NCI-H187 treated with DMSO at 0.1 percent for 48 hours (cell line): Measurements from ENCODE around the gene BEND7.
"Not testable (repeated sequence)": the region's sequence is repeated elsewhere in the genome, so short reads cannot be mapped to it uniquely, and the experiment has no call there.

Experiments
- DNase-seq: peaks from one replicate; lab custom pipeline; 2025; lab: John Stamatoyannopoulos, UW

BEND7 gene, protein sequence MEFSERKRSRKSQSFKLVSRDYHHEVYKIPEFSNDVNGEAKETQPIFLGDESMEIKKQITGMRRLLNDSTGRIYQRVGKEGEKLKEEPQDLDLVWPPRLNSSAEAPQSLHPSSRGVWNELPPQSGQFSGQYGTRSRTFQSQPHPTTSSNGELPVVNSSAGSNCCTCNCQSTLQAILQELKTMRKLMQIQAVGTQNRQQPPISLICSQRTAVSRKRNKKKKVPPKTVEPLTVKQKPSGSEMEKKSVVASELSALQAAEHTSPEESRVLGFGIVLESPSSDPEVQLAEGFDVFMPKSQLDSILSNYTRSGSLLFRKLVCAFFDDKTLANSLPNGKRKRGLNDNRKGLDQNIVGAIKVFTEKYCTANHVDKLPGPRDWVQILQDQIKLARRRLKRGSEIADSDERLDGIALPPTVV

DNA sequence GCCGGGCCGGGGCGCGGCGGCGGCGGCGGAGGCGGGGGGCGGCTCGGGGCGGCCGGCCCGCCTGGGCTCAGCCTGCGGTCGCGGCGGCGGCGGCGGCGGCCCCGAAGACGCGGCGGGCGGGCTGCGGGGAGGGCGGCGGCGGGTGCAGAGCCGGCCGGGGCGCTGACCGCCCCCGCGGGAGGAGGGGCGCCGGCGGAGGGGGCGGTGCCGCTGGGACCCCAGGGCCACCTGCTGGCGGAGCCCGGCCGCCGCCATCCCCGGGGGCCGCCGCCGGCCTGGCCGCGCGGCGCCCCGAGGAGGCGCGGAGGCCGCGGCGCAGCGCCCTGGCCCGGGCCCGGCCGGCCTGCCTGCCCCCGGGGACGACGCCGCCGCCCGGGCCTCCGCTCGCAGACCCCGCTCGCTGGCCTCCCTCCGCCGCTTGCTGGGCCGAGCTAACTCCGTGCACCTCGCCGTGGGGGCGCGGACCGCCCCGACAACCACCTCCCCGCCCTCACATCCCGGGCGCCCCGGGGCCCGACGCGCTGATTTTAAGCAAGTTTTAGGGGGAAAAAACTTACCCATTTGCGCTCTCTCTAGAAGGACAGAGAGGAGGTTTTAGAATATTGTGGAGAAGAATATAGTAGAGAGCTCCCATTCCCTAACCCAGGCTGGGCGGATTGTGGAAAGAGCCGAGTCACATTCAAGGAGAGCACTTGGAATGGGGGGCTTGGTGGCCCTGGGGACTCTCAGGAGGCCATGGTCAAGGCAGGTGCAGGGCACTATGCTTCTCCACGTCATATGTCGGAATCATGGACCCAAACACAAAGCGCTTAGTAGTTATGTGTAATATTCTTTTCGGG lies at the start of gene BEND7:
BEND7 (minus strand) TSS at position 140 of the 839 bp plus-strand sequence. CDS start 481 bp downstream, outside the sequence.
- no peak for DNase-seq

- DNase-seq: no peak
Observed at GRCh38 chr10:13573960-13574359, 45.1 kb upstream of the BEND7 start.

GRCh38 chr10:13571541-13571940 lies 42.7 kb upstream of the BEND7 start:
- no peak for DNase-seq

DNA sequence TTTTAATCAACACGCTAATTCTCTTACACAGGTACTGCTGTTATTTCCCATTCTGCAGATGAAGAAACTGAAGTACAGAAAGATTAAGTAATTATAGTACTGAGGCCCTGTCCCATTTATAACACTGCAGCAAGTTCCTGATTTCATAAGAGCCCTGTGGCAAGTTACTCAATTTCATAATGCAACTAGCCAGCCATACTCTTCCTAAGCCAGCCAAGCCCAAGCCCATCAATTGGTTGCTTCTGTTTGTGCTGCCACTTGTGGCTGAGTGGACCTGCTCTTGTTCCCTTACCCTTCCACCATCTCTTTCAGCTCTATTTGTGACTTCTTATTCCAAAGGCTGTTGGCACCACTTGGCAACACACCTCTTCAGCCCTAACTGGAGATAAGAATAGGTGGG lies 38.2 kb upstream of the BEND7 start:
- DNase-seq: no peak

GRCh38 chr10:13564576-13564975 lies 35.8 kb upstream of the BEND7 start:
- DNase-seq: no peak

DNA sequence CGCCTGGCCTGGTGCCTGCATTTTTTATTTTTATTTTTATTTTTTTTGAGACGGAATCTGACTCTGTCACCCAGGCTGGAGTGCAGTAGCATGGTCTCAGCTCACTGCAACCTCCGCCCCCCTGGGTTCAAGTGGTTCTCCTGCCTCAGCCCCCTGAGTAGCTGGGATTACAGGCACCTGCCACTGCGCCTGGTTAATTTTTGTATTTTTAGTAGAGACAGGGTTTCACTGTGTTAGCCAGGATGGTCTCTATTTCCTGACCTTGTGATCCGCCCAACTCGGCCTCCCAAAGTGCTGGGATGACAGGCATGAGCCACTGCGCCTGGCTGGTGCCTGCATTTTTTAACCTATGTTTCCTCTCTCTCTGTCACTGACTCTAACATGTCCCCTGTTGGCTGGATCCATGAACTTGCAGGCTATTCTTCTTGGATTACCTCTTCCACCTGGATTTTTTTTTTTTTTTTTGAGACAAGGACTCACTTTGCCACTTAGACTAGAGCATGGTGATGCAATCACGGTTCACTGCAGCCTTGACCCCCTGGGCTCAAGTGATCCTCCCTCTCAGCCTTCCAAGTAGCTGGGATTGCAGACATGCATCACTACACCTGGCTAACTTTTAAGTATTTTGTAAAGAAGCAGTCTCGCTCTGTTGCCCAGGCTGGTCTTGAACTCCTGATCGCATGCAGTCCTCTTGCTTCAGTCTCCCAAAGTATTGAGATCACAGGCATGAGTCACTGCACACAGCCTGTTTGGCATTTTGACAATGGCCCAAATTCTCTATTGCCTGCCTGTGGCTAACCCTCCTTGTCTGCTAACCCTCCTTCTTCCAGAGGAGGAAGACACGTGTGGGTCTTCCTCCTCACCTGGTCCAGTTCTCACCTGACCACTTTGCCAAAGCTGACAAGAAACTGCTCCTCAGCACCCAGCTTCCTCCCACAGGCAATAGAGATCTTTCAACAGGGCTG lies 34.9 kb upstream of the BEND7 start:
- peak; percentile 34 for DNase-seq

GRCh38 chr10:13560597-13560996 lies 31.8 kb upstream of the BEND7 start:
- DNase-seq: no peak

GRCh38 chr10:13559124-13559700 lies 30.4 kb upstream of the BEND7 start:
- DNase-seq: no peak

- DNase-seq: peak; percentile 13
Observed at GRCh38 chr10:13555884-13556510, 27.2 kb upstream of the BEND7 start.

DNA sequence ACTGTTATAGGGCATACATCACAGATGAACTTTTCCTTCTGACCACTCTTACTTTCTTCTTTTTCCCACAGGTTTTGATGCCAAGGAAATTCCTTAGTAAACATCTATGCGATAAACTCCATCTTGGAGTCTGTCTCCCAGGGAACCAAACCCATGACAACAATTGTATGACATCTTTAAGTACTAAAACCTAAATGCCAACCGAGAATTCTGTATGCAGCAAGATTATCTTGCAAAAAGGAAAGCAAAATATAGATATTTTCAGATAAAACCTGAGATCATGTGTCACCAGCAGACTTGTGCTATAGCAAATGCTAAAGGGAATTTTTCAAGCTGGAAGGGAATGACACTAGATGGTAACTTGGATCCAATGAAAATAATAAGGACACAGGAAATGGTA lies 22.0 kb upstream of the BEND7 start:
- no peak for DNase-seq

- no peak for DNase-seq
Observed at GRCh38 chr10:13542533-13542932, 13.7 kb upstream of the BEND7 start.

DNA sequence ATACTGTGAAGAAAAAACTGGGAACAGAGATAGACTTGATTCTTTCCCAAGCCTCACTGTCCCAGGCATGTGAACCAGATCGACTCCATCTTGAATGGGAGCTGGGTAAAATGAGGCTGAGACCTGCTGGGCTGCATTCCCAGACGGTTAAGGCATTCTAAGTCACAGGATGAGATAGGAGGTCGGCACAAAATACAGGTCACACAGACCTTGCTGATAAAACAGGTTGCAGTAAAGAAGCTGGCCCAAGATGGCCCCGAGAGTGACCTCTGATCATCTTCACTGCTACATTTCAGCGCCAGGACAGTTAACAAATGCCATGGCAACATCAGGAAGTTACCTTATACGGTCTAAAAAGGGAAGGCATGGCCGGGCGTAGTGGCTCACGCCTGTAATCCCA lies 9.2 kb upstream of the BEND7 start:
- DNase-seq: not testable (repeated sequence)

- no peak for DNase-seq
Observed at GRCh38 chr10:13536674-13537366, 8.0 kb upstream of the BEND7 start.

DNA sequence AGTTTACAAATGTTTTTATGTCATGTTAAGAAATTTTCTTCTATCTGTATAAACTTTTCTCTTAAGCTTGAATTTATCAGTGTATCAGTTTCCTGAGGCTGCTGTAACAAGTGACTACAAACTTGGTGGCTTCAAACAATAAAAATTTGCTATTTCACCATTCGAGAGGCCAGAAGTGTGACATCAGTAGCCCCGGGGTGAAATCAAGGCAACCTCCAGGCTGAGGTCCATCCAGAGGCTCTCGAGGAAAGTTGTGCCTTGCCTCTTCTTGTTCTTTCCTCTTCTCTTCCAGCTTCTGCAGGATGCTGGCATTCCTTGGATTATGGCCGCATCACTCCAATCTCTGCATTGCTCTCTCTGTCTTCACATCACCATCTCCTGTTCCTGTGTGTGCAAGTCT lies 6.5 kb upstream of the BEND7 start:
- DNase-seq: no peak

GRCh38 chr10:13529714-13529973 lies 830 bp upstream of the BEND7 start:
- DNase-seq: no peak

DNA sequence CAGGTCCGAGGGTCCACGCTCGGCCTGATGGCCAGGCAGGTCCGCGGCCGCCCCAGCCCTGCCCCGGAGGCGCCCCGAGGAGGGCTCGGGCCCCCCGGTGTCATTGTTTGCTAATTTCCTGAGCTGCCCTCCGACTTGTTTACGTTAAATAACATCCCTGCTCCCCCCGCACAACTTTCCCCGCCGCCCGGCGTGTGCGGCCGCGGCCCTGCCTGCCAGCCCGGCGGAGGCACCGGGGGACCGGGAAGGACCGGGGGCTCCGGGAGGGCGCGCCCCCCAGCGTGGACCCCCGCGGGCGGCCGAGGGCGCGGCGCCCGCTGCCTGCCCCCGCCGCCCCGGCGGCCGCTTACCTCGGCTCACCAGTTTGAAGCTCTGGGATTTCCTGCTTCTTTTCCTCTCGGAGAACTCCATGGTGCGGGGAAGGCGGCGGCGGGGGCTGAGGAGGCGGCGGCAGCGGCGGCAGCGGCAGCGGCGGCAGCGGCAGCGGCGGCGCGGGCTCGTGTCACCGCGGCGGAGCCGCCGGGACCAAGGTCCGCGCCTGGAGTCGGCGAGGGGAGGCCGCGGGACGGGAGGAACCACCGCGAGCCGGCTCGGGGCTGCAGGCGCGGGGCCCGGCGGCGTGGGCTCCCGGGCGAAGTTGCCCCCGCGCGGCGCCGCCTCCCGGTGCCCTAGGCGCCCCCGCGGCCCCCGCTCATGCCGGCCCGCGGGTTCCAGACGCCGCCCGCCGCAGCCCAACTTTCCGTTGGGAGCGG lies 515 bp downstream of the BEND7 start:
- no peak for DNase-seq

- no peak for DNase-seq
Observed at GRCh38 chr10:13527864-13528122, 1.0 kb downstream of the BEND7 start.

- DNase-seq: no peak
Observed at GRCh38 chr10:13526948-13527863, 1.6 kb downstream of the BEND7 start.

DNA sequence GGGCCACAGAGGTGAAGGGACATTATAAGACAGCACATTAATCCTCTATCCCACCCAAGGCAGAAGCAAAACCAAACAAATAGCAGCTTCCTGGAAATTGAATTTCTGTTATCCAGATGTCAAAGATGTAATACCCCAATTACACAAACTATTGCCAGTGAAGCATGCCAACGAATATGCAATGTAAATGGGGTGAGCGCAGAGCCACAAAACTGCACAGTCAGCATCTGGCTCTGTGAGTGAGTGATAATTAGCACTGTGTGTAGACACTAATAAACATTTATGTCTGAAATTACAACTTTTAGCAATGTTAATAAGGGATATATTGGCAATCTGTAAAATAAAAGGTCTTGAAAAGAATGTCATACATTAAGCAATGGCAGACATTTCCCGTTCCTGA lies 3.2 kb downstream of the BEND7 start:
- DNase-seq: no peak
